Measurements from ENCODE around the gene ZNF827.

Gene ZNF827

GRCh38 chr4:145828802-145829485, 109.7 kb downstream of the ZNF827 start:
- no peak for DNase-seq (ENCODE audit: low spot score)
- no peak for FAIRE-seq

GRCh38 chr4:145827885-145828284, 110.7 kb downstream of the ZNF827 start:
- FAIRE-seq: no peak

GRCh38 chr4:145825255-145825654, 113.4 kb downstream of the ZNF827 start:
- DNase-seq (ENCODE audit: low spot score) (no peak), FAIRE-seq (no peak)

More at GRCh38 chr4:145827885-145828284, 110.7 kb downstream of the ZNF827 start:
- DNase-seq (ENCODE audit: low spot score): no peak

DNA sequence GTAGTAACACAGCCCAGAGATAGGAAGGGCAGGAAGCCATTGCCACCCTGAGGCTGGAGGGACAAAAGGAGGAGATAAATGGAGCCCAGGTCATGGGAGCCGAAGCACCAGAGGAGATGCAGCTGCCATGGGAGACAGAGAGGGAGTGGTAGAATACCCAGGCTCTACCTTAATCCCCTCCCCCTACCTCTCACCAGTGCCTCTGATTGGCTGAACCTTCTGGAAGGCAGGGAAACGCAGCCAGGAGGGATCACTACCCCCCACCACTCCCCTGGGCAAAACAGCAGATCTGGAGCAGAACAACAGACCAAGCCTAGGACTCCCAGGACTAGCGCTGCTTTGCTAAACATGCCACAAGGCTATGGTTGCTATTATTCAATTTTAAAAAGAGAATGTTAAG, 114.2 kb downstream of the ZNF827 start:
- no peak for FAIRE-seq
- DNase-seq (ENCODE audit: low spot score): no peak

GRCh38 chr4:145823743-145824142, 114.9 kb downstream of the ZNF827 start:
- no peak for FAIRE-seq
- no peak for DNase-seq (ENCODE audit: low spot score)

GRCh38 chr4:145822581-145822980, 116.0 kb downstream of the ZNF827 start:
- FAIRE-seq: no peak
- no peak for DNase-seq (ENCODE audit: low spot score)

DNA sequence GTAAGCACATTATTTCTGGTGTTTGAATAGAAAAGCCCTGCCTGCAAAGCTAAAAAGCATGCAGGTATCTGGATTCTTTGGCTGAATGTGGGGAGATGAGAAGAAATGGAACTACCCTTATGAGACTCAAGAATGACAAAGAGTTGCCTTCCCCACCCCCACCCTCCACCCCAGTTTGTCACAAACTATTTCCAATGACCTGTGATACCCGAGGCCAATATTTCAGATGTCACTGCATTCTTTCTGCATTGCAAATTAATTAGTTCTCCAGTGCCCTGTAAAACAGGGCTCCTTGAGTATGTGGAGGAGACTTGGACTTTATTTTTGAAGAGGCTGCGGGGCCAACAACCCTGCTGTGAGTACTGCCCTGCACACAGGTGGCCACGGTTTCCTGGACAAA, 116.4 kb downstream of the ZNF827 start:
- FAIRE-seq (no peak), DNase-seq (ENCODE audit: low spot score) (no peak)

DNA sequence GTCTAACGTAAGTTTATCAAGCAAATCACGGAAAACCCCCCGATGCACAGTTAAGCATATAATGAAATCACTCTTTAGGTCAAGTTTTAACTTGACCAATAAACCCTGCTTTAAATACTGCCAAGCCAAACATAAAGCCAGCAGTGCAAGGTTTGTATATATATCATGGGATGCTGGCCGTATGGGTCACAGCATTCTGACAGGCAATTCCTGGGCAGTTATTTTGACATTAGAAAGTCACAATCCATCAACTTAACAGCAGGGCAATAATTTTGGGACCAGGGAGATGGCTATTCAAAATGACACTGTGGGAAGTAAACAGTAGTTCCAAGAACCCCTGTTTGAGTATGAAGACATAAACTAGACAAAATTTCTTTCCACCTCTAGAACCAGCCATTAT, 116.9 kb downstream of the ZNF827 start:
- DNase-seq (ENCODE audit: low spot score) (no peak), FAIRE-seq (no peak)

GRCh38 chr4:145820407-145820806, 118.2 kb downstream of the ZNF827 start:
- DNase-seq (ENCODE audit: low spot score) (no peak), FAIRE-seq (no peak)

- DNase-seq (ENCODE audit: low spot score) (no peak), FAIRE-seq (no peak)
These were observed 118.8 kb downstream of the ZNF827 start for GRCh38 chr4:145819853-145820181.

DNA sequence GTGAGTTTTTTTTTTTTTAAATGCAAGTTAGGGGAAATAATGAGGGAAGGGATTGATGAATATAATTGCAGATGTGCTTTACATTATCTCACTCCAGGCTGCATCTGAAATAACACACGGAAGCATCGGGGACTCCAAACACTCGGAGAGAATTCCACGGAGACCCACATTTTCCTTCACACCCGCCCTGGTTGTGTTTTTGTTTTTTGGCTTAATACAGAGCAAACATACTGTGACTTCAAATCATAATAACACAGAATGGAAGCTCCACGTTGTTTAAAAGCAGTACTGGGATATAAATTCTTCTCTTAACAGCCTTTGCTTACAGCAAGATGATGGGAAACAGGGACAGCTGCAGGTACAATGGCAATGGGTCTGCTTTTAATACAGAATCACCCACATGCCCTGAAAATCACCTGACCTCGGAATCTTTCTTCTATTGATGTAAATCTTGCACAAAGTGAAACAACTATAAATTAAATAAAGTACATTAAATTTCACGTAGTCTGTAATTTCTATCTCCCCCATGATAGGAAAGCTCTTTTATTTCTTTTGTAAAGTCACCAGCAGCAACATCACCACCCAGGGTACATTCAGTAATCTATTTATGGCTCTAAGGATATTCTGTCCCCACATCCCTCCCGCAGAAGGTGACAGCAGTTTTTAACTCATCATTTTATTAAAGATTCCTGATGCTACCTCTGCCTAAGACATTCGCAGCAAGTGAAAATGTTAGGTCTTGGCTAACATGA, 119.3 kb downstream of the ZNF827 start:
- no peak for DNase-seq (ENCODE audit: low spot score)
- no peak for FAIRE-seq

DNA sequence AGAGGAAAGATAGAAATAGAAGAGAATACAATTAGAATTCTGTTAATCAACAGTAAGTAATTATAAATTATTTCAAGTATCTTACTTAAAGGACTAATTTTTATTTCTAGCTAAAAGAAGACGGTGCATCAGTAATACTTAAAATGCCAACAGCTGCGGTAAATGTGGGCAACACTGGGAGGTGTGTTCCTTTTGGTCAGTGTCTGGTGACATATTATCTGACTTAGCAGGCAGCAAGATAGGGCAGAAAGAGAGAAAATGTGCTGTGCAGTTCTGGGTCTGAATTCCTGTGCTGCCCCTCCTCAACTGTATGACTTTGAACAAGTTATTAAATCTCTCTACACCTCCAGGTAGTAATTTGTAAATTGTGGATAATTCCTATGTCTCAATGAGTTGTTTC, 120.6 kb downstream of the ZNF827 start:
- FAIRE-seq: no peak
- no peak for DNase-seq (ENCODE audit: low spot score)

DNA sequence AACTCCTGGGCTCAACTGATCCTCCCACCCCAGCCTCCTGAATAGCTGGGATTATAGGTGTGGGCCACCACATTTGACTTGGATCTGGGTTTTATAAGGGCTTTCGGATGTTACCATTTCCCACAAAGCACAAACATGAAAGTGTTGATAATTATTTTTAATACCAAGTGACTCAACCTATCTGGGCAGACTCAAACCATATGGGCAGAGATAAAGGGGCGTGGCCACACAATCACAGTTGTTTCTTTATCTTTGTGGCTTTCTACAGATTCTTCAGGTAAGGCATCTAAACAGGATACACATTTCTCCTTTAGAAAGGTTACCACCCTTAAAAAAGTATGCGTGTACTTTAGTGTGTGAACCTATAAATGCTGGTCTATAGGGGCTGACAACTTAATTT, 122.5 kb downstream of the ZNF827 start:
- no peak for FAIRE-seq
- no peak for DNase-seq (ENCODE audit: low spot score)

- DNase-seq (ENCODE audit: low spot score) (no peak), FAIRE-seq (no peak)
These were observed 123.0 kb downstream of the ZNF827 start for GRCh38 chr4:145815626-145816025.

DNA sequence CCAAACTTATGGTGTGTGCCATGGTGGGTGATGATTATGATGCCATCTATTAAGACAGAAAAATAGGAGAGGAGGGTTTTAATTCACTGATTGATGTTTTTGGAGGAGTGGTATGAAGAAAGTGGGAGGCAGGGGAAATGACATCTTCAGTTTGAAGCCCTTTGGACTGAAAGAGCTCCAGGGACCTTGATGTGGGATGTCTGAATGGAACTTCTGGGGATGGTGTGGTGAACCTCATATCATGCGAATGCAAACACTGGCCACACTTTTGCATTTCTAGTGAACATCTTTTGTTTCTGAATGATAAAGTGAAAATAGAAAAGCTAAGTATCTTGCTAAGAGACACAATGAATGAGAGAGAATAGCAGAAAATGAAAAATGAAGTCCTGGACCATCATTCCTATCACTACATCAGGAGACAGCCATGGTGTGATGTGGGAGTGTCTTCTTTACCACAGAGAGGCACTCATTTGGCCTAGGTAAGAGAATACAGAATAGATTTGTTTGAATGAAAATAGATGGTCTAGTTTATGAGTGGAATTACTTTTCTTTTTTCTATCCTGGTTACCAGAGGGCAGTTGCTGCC, 123.5 kb downstream of the ZNF827 start:
- FAIRE-seq (no peak), DNase-seq (ENCODE audit: low spot score) (no peak)

- FAIRE-seq (no peak), DNase-seq (ENCODE audit: low spot score) (no peak)
These were observed 124.4 kb downstream of the ZNF827 start for GRCh38 chr4:145814246-145814645.

- FAIRE-seq: peak; percentile 9
These were observed 125.7 kb downstream of the ZNF827 start for GRCh38 chr4:145812919-145813318.

DNA sequence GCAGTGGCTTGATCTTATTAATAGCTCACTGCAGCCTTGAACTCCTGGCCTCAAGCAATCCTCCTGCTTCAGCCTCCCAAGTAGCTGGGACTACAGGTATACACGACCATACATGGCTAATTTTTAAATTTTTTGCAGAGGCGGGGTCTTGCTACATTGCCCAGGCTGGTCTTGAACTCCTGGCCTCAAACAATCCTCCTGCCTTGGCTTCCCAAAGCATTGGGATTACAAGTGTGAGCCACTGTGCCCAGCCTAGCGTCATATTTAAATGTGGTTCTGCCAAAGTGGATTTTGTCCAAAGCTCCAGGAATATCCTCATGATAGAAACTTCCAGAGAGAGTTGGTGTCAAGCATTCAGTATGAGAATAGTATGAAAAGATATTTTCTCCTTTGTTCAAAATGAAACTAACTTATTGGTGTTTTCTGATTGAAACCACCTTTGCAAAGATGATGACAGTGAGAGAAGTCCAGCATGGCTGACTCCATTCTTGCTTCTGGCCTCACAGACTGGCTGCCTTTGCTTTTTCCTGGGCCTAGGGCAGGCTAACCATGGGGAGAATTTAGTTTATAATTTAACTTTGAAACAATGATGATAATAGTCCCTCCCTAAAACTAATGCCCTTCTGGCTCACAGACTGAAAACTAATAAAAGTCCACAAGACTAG, 129.6 kb downstream of the ZNF827 start:
- DNase-seq (ENCODE audit: low spot score): no peak
- no peak for FAIRE-seq

More at GRCh38 chr4:145812919-145813318, 125.7 kb downstream of the ZNF827 start:
- DNase-seq (ENCODE audit: low spot score): peak; percentile 65

- no peak for FAIRE-seq
- DNase-seq (ENCODE audit: low spot score): peak; percentile 81
These were observed 130.5 kb downstream of the ZNF827 start for GRCh38 chr4:145808021-145808650.

DNA sequence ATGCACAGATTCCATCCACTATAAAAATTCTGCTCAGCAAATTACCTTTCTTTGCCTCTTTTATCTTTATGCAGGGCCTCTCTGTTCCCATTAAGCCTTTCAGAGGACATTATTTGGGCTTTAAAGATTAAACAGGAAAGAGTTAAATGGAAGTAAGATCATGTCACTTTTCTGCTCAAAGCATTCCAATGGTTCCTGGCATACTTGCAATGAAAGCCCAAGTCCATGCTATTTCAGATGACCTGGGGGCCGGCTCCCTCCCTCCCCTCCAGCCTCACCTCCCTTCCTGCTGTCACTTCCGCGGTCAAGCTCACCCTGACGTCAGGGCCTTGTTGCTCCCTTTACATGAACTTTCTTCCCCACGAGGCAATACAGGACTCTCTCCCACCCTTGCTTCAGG, 133.1 kb downstream of the ZNF827 start:
- DNase-seq (ENCODE audit: low spot score) (peak; percentile 37), FAIRE-seq (no peak)

DNA sequence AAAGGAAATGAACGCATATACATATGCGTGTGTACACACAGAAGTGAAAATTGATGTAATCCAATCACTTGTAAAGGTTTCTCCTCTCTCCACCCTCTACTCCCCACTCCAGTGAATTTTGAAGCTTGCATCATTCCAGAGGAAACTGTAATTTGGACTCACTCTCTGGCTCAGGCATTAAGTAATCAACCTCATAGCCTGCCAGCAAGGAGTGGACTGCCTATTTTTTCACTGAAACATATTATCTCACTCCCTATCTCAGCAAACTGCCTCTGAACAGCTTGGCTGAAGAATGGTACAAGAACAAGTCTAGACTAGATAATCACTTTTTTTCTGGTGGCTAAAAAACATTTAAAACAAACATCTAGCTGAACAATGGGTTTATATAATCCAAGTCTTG, 134.5 kb downstream of the ZNF827 start:
- FAIRE-seq (no peak), DNase-seq (ENCODE audit: low spot score) (no peak)

GRCh38 chr4:145799223-145799622, 139.4 kb downstream of the ZNF827 start:
- FAIRE-seq: no peak
- no peak for DNase-seq (ENCODE audit: low spot score)

Data from urothelium cell line (cell line).